ENCODE data around the gene PROCA1.
"Not testable (repeated sequence)": the region's sequence is repeated elsewhere in the genome, so short reads cannot be mapped to it uniquely, and the experiment has no call there.

The PROCA1 gene

GRCh38 chr17:28662527-28662829 is 49.2 kb downstream of the PROCA1 start:
- DNase-seq: no peak

GRCh38 chr17:28661635-28662526 is 49.8 kb downstream of the PROCA1 start, which contains the start of the genes SDF2 and SUPT6H:
Gene SDF2, minus strand, starts transcription at chr17:28661906. Its CDS starts 30 bp downstream, at chr17:28661876.
Gene SUPT6H, plus strand, starts transcription at chr17:28662205. Its CDS starts 11,197 bp downstream, at chr17:28673402.
- peak; percentile 34 to 69 for DNase-seq

- not testable (repeated sequence) for DNase-seq
These were observed 52.2 kb downstream of the PROCA1 start for GRCh38 chr17:28659497-28659881.

GRCh38 chr17:28658766-28659496 is 52.8 kb downstream of the PROCA1 start:
- DNase-seq: not testable (repeated sequence)

- not testable (repeated sequence) for DNase-seq
These were observed 53.3 kb downstream of the PROCA1 start for GRCh38 chr17:28658342-28658741.

GRCh38 chr17:28657756-28658155 is 53.9 kb downstream of the PROCA1 start:
- no peak for DNase-seq

GRCh38 chr17:28655160-28655559 is 56.5 kb downstream of the PROCA1 start:
- no peak for DNase-seq
